HG03064 (cell line): ENCODE measurements around the gene PGPEP1.
A peak's percentile ranks its signal among the peaks of the same experiment; 100 is the strongest.
"Not testable (repeated sequence)": the region's sequence is repeated elsewhere in the genome, so short reads cannot be mapped to it uniquely, and the experiment has no call there.

ENCODE experiments used
- ATAC-seq: cut with Tn5 transposase; IDR thresholded peaks from one replicate; pipeline ENCODE4 v1.9.1; 2021; ENCODE audit warnings: low read depth; ENCODE audit not compliant: unreplicated experiment

The PGPEP1 gene

GRCh38 chr19:18362934-18363542, 22.6 kb downstream of the PGPEP1 start:
- no peak for ATAC-seq

DNA sequence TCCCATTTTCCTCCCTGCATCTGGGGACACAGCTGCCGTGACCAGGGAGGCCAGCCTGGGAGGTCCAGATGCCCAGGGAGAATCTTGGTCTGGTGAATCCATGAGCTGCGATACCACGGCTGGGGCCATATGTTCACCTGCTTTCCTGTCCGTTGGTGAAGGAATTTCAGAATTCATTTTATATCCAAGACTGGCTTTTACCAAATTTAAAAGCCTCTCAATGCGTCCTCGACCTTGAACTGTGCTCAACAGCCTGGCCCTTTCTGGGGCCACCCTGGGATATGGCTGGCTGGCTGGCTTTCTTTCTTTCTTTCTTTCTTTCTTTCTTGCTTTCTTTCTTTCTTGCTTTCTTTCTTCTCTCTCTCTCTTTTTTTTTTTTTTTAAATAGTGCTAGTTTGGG, 23.4 kb downstream of the PGPEP1 start:
- no peak for ATAC-seq

DNA sequence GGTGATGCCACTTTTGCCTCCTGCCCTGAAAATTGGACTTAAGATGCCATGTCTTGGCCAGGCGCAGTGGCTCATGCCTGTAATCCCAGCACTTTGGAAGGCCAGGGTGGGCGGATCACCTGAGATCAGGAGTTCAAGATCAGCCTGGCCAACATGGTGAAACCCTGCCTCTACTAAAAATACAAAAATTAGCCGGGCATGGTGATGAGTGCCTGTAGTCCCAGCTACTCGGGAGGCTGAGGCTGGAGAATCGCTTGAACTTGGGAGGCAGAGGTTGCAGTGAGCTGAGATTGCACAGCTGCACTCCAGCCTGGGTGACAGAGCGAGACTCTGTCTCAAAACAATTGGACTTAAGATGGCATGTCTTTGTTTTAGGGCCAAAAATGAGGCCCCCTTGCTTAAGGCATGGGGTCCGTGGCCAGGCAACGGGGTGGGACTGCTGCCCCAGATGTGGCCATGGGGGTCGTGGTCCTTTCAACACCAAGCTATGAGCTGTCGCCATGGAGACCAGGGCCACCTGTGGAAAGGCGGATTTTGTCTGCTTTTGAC, 24.0 kb downstream of the PGPEP1 start:
- ATAC-seq: not testable (repeated sequence)

DNA sequence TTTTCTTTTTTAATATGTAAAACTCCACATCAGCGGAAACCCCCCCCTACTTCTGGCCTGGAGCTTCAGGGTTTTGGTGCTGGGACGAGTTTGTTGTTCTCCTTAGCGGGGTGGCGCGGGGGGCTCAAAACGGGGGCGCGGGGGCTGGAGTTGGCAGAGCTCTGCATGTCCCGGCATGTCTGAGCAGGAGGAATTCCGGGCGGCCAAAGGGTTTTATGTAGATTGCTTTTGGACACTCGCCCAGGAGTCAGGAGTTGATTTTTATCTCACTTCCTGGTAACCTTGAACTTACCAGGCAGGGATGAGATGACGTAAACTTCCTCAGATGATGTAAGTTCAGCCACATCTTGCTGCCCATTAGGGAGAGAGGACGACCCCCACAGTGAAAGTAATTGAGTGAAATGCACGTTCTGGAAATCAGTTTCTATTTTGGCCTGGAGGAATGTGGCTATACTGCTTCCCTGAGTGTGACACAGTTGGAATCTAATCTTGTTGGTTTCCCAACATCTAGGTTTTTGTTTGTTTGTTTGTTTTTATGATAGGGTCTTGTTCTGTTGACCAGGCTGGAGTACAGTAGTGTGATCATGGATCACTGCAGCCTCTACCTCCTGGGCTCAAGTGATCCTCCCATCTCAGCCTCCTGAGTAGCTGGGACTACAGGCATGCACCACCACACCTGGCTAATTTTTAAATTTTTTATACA, 24.6 kb downstream of the PGPEP1 start:
- no peak for ATAC-seq

DNA sequence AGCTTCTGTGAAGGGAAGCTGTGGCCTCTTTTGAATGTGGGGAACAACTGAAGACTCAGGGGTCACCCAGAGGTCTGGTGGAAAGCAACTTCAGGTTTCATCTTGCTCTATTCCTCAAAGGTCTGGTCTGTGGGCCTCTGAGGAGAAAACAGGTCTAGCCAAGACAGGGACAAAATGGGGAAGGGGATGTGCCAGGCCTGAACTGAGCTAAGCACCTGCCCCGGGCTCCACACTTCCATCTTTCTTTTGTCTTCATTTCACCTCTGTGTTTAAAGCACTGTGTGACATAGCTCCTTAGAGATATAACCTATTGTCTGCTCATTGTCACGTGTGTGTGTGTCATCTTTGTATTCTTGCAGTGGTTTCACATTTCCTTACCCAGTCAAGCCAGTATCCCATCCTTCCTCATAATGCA, 25.6 kb downstream of the PGPEP1 start:
- ATAC-seq: no peak

- ATAC-seq: no peak
Observed at GRCh38 chr19:18368504-18369222, 28.3 kb downstream of the PGPEP1 start.

GRCh38 chr19:18373407-18373891, 33.1 kb downstream of the PGPEP1 start:
- no peak for ATAC-seq

- peak; percentile 68 for ATAC-seq
Observed at GRCh38 chr19:18373892-18374629, 33.7 kb downstream of the PGPEP1 start.

DNA sequence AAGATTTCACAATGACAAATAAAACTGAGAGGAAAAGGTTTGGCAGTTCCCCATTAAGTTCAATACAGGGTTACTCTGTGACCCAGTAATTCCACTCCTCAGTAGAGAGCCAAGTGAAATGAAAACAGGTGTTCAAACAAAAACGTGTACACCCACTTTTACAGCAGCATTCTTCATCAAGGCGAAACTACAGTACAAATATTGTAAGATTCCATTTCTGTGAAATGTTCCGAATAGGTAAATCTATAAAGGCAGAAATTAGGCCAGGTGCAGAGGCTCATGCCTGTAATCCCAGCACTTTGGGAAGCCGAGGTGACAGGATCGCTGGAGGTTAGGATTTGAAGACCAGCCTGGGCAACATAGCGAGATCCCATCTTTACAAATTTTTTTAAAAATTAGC, 36.6 kb downstream of the PGPEP1 start:
- ATAC-seq: no peak

DNA sequence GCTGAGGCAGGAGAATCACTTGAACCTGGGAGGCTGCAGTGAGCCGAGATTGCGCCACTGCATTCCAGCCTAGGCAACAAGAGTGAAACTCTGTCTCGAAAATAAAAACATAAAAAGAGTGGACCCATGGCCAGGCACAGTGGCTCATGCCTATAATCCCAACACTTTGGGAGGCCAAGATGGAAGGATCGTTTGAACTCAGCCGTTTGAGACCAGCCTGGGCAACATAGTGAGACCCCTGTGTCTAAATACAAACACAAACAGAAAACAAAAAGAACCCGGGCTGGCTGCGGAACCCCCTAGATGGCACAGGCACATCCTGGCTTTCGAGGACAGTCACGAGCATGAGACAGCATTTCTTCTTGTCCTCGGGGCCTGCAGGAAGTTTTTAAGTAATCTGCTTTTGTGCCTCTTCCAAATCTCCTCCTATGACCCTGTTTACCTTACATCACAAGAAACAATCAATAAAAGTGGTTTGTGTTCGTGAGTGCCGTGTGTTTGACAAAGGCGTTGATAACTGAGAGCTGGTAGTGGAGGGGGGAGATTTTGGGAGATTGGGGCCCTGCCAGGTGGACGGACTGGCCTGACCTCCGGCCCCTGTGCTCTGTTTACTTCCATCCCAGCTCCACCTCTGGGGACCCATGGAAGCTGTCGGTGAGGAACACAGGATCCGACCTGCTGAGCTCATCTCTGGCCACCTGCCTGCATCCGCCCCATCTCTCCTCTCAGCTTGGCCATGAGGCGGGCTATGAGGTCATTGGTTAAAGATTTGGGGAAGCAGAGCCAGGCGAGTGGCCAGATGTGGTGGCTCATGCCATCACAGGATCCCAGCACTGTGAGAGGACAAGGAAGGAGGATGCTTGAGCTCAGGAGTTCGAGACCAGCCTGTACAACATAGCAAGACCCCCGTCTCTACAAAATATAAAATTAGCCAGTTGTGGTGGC, 39.7 kb downstream of the PGPEP1 start:
- no peak for ATAC-seq

DNA sequence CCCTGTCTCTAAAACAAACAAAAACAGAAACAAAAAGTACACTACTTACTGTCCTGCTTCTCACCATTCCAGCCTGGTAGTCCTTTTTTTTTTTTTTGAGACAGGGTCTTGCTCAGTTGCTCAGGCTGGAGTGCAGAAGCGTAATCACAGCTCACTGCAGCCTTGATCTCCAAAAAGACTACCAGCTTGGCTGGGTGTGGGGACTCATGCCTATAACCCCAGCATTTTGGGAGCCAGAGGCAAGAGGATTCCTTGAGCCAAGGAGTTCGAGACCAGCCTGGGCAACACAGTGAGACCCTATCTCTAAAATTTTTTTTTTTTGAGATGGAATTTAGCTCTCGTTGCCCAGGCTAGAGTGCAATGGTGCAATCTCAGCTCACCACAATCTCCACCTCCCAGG, 40.4 kb downstream of the PGPEP1 start:
- no peak for ATAC-seq

DNA sequence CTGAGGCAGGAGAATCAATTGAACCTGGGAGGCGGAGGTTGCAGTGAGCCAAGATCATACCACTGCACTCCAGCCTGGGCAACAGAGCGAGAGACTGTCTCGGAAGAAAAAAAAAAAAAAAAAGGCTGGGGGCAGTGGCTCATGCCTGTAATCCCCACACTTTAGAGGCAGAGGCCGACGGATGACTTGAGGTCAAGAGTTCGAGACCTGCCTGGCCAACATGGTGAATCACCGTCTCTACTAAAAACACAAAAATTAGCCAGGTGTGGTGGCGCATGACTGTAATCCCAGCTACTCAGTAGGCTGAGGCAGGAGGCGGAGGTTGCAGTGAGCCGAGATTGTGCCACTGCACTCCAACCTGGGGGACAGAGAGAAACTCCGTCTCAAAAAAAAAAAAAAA, 43.2 kb downstream of the PGPEP1 start:
- ATAC-seq: not testable (repeated sequence)

DNA sequence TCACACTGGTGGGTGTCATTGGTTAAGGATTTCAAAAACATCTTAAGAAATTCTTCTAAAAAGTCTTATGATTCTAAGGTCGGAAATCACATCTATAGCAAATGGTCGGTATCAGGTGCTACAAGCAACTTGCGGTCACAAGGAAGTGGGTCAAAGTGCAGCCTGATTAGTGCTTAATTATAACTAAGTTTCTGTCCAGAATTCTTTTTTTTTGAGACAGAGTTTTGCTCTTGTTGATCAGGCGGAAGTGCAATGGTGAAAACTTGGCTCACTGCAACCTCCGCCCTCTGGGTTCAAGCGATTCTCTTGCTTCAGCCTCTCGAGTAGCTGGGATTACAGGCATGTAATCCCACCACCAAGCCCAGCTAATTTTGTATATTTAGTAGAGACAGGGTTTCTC, 44.4 kb downstream of the PGPEP1 start:
- ATAC-seq: no peak

GRCh38 chr19:18385359-18385674, 44.9 kb downstream of the PGPEP1 start:
- ATAC-seq: no peak

GRCh38 chr19:18385675-18386542, 45.5 kb downstream of the PGPEP1 start, which contains the start of gene GDF15:
GDF15 (plus strand) TSS chr19:18386158; CDS start chr19:18386190, 32 bp downstream.
- ATAC-seq: no peak

DNA sequence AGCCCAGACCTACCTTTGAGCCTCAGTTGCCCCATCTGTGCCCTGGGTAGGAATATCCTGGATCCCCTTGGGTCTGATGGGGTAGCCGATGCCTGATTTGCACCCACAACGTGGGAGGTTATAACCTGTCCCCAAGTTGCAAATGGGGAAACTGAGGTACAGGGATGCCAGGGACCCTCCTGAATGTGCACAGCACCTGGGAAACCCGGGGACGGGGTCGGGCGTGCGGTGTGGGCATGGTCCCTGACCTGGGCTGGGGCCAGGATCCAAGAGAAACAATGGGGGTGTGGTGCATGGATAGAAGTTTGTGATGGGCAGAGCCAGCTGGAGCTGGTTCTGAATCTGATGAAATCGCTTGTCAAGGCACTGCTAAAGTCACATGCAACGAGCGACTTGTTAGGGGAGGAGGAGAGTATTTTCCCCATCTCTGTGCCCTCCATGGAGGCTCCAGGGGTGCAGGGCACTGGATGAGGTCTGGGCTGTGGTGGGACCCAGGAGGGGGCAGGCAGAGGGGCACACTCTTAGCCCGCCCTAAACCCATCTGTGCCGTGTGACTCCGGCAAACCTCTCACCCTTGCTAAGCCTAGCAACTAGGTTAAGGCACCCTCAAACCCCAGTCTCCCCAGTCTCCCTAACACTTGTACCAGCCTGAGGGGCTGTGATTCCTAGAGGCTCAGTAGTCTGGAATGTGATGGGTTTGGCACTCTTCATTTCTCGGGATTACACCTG, 46.3 kb downstream of the PGPEP1 start:
- ATAC-seq: no peak

GRCh38 chr19:18388100-18388959, 47.9 kb downstream of the PGPEP1 start:
- ATAC-seq: peak; percentile 72
